Lower leg skin (tissue), 3 donors: ENCODE data around the gene DNAI1.

ENCODE experiments used
- CTCF ChIP-seq, 3 donors: fragments of 450-650 bp; IDR thresholded peaks; one replicate each; pipeline ENCODE4 v1.5.1; 2016; ENCODE audit warnings: antibody characterized with exemption in 3 of 3, mild to moderate bottlenecking in 3 of 3, moderate library complexity in 2 of 3
- POLR2A ChIP-seq, 2 donors: fragments of 450-650 bp; IDR thresholded peaks; one replicate each; pipeline ENCODE4 v1.6.1; 2016 to 2017; ENCODE audit warnings: antibody characterized with exemption in 2 of 2, mild to moderate bottlenecking in 1 of 2, moderate library complexity in 1 of 2

GRCh38 chr9:34565856-34566255 is 107.3 kb downstream of the DNAI1 start:
- TF ChIP-seq CTCF (IDR thresholded peaks at IDR 0.05) (no peak), POLR2A (IDR thresholded peaks at IDR 0.05) (no peak)
